Gastrocnemius medialis (tissue), 4 donors: ENCODE results near the gene PPIL3. TPM values are rescaled to one million over a fixed set of nuclear protein-coding genes. Genes with fewer than 3 reads are reported as not detected.

Source experiments
- ATAC-seq, 2 donors: fragments of 150-250 bp; one replicate each; pipeline ENCODE4 v1.9.1; 2016
- DNase-seq, 2 donors: peaks; one replicate each; pipeline ENCODE4 v3.0.0-alpha.2; 2019
- H3K27ac ChIP-seq, 4 donors: fragments of 200-600 bp; sonication (generic); 1 replicate in 1 of 4; 2 replicates in 3 of 4; pipeline ENCODE4 v1.5.1; 2016 to 2018; ENCODE audit warnings: mild to moderate bottlenecking in 2 of 4, moderate library complexity in 1 of 4
- H3K27me3 ChIP-seq, 3 donors: fragments of 200-600 bp; sonication (generic) in 2 of 3; 1 replicate in 1 of 3; 2 replicates in 2 of 3; pipeline versions ENCODE4 v1.5.1 to v1.6.0; 2016 to 2019; ENCODE audit warnings: mild to moderate bottlenecking in 1 of 3, moderate library complexity in 1 of 3
- H3K36me3 ChIP-seq, 2 donors: fragments of 200-600 bp; sonication (generic) in 1 of 2; one replicate each; pipeline ENCODE4 v1.5.1; 2017 to 2018
- H3K4me1 ChIP-seq, 2 donors: fragments of 200-600 bp; sonication (generic) in 1 of 2; one replicate each; pipeline ENCODE4 v1.5.1; 2016 to 2017; ENCODE audit warnings: mild to moderate bottlenecking in 2 of 2
- H3K4me3 ChIP-seq, 4 donors: fragments of 200-600 bp; sonication (generic) in 3 of 4; 1 replicate in 1 of 4; 2 replicates in 3 of 4; pipeline ENCODE4 v1.5.1; 2016 to 2019; ENCODE audit warnings: mild to moderate bottlenecking in 2 of 4
- H3K9me3 ChIP-seq, 3 donors: fragments of 200-600 bp; sonication (generic) in 2 of 3; 1 replicate in 1 of 3; 2 replicates in 2 of 3; pipeline ENCODE4 v1.5.1; 2016 to 2019
- POLR2A ChIP-seq, 2 donors: fragments of 450-650 bp; IDR thresholded peaks; one replicate each; pipeline ENCODE4 v1.6.1; 2017; ENCODE audit warnings: antibody characterized with exemption in 2 of 2, mild to moderate bottlenecking in 2 of 2, moderate library complexity in 2 of 2
- in situ Hi-C, 4 donors: fragments of 200-750 bp; cut with MboI; loops; one replicate each; pipeline versions ENCODE4 v1.15.0 to v1.8.0; 2017; ENCODE audit warnings: low sequenced_read_pairs in 4 of 4
- intact Hi-C: fragments of 100-400 bp; cut with DNase I; formaldehyde crosslinking; loops from one replicate; pipeline ENCODE4 v1.15.1; 2023; ENCODE audit warnings: low total_unique reads
- total RNA-seq, 4 donors: library from RNA; depleted of rRNA; stranded (reverse); fragments of >200 nt; gene quantifications; one replicate each; pipeline versions ENCODE4 v1.1.0 to v1.2.3, GENCODE V29; 2016
- TF ChIP-seq, protein P1 (sequence below), 5 experiments: fragments of 450-650 bp in 3 of 5; fragments of 200-600 bp in 2 of 5; sonication (generic) in 2 of 5; IDR thresholded peaks in 4 of 5; conservative IDR thresholded peaks in 1 of 5; 1 replicate in 4 of 5; 2 replicates in 1 of 5; pipeline ENCODE4 v1.5.1; 2016 to 2019; ENCODE audit warnings: antibody characterized with exemption in 5 of 5, mild to moderate bottlenecking in 3 of 5, moderate library complexity in 3 of 5

Gene PPIL3
- total RNA-seq, 4 donors from 2014 or later, result 8.4 to 29.2 (median 14.3) TPM

GRCh38 chr2:200852605-200853004 is 36.3 kb downstream of the PPIL3 start:
- TF ChIP-seq POLR2A (IDR thresholded peaks at IDR 0.05), result no peak
- TF ChIP-seq, protein P1, sequence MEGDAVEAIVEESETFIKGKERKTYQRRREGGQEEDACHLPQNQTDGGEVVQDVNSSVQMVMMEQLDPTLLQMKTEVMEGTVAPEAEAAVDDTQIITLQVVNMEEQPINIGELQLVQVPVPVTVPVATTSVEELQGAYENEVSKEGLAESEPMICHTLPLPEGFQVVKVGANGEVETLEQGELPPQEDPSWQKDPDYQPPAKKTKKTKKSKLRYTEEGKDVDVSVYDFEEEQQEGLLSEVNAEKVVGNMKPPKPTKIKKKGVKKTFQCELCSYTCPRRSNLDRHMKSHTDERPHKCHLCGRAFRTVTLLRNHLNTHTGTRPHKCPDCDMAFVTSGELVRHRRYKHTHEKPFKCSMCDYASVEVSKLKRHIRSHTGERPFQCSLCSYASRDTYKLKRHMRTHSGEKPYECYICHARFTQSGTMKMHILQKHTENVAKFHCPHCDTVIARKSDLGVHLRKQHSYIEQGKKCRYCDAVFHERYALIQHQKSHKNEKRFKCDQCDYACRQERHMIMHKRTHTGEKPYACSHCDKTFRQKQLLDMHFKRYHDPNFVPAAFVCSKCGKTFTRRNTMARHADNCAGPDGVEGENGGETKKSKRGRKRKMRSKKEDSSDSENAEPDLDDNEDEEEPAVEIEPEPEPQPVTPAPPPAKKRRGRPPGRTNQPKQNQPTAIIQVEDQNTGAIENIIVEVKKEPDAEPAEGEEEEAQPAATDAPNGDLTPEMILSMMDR (IDR thresholded peaks at IDR 0.05 in 4 of 5, conservative IDR thresholded peaks at IDR 0.05 in 1 of 5), result no peak
- Histone ChIP-seq H3K27ac (no peak overlapping the region), H3K36me3 (peaks cover 25 to 71% of the 10 kb centered on the region in 2 donors), H3K4me3 (no peak overlapping the region), H3K27me3 (no peaks in the 10 kb centered on the region), H3K4me1 (peaks cover 4 to 9% of the 10 kb centered on the region in 2 donors), H3K9me3 (no peaks in the 10 kb centered on the region)
- intact Hi-C loops, result no loop called here
- ATAC-seq (no peak), DNase-seq (no peak)
- in situ Hi-C loops, result no loop called here

DNA sequence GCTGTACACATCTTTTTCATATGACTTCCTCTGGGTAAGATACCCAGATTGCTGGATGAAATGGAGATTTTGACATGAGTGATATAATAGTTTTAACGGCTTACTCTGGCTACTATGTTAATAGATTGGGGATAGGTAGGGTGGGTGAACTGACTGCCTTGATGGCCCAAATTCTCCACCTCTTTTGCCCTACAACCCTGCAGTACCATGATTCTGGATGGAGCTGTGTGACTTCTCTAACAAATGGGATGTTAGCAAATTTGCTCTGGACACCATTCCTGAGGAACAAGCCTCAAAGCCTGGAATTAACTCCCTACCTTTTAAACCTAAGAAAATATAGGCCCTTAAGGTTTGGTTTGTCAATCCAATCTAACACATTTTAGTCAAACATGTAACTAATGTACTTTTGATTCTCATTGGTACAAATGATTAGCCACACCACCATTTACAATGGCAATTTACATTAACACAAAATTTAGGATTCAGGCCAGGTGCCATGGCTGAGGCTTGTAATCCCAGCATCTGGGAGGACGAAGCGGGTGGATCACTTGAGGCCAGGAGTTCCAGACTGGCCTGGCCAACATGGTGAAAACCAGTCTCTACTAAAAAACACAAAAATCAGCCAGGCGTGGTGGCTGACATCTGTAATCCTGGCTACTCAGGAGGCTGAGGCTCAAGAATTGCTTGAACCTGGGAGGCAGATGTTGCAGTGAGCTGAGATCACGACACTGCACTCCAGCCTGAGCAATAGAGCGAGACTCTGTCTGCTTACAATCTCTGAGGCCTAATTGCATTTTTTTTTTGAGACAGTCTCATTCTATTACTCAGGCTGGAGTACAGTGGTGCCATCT is 37.3 kb downstream of the PPIL3 start:
- Histone ChIP-seq H3K36me3 (peaks cover 16 to 61% of the 10 kb centered on the region in 2 donors), H3K4me3 (no peak overlapping the region), H3K27ac (no peak overlapping the region), H3K27me3 (no peaks in the 10 kb centered on the region), H3K9me3 (no peaks in the 10 kb centered on the region), H3K4me1 (no peaks in the 10 kb centered on the region)
- DNase-seq (no peak), ATAC-seq (no peak)
- intact Hi-C loops, result no loop called here
- TF ChIP-seq, protein P1 (IDR thresholded peaks at IDR 0.05 in 4 of 5, conservative IDR thresholded peaks at IDR 0.05 in 1 of 5), result no peak
- TF ChIP-seq POLR2A (IDR thresholded peaks at IDR 0.05), result no peak
- in situ Hi-C loops, result no loop called here

- H3K4me3 ChIP-seq, result no peak overlapping the region
- H3K27ac ChIP-seq, result no peak overlapping the region
- intact Hi-C loops (no loop called here), in situ Hi-C loops (no loop called here)
- TF ChIP-seq, protein P1 (IDR thresholded peaks at IDR 0.05 in 4 of 5, conservative IDR thresholded peaks at IDR 0.05 in 1 of 5), result no peak
- no peak for TF ChIP-seq POLR2A (IDR thresholded peaks at IDR 0.05)
- H3K9me3 ChIP-seq, result no peaks in the 10 kb centered on the region
- DNase-seq, result no peak
- peaks cover 12 to 52% of the 10 kb centered on the region in 2 donors for H3K36me3 ChIP-seq
- no peaks in the 10 kb centered on the region for H3K4me1 ChIP-seq
- peak in 1 of 2 donors; percentile 16 for ATAC-seq
- no peaks in the 10 kb centered on the region for H3K27me3 ChIP-seq
These were observed 38.2 kb downstream of the PPIL3 start for GRCh38 chr2:200850512-200851256.

- TF ChIP-seq, protein P1 (IDR thresholded peaks at IDR 0.05 in 4 of 5, conservative IDR thresholded peaks at IDR 0.05 in 1 of 5), result no peak
- no peak for TF ChIP-seq POLR2A (IDR thresholded peaks at IDR 0.05)
- Histone ChIP-seq H3K27ac (no peak overlapping the region), H3K9me3 (no peaks in the 10 kb centered on the region), H3K27me3 (no peaks in the 10 kb centered on the region), H3K36me3 (peaks cover 5 to 24% of the 10 kb centered on the region in 2 donors), H3K4me3 (no peak overlapping the region), H3K4me1 (no peaks in the 10 kb centered on the region)
- no peak for ATAC-seq
- in situ Hi-C loops, result no loop called here
- DNase-seq, result no peak
- intact Hi-C loops, result no loop called here
These were observed 40.9 kb downstream of the PPIL3 start for GRCh38 chr2:200847939-200848338.
